ENCODE data around the gene RAB28. TPM values are rescaled to one million over a fixed set of nuclear protein-coding genes. Genes with fewer than 3 reads are reported as not detected.
A peak's percentile ranks its signal among the peaks of the same experiment; 100 is the strongest.

RAB28 gene
- total RNA-seq, 1 donor from 2014 or later = 30.7 TPM

DNA sequence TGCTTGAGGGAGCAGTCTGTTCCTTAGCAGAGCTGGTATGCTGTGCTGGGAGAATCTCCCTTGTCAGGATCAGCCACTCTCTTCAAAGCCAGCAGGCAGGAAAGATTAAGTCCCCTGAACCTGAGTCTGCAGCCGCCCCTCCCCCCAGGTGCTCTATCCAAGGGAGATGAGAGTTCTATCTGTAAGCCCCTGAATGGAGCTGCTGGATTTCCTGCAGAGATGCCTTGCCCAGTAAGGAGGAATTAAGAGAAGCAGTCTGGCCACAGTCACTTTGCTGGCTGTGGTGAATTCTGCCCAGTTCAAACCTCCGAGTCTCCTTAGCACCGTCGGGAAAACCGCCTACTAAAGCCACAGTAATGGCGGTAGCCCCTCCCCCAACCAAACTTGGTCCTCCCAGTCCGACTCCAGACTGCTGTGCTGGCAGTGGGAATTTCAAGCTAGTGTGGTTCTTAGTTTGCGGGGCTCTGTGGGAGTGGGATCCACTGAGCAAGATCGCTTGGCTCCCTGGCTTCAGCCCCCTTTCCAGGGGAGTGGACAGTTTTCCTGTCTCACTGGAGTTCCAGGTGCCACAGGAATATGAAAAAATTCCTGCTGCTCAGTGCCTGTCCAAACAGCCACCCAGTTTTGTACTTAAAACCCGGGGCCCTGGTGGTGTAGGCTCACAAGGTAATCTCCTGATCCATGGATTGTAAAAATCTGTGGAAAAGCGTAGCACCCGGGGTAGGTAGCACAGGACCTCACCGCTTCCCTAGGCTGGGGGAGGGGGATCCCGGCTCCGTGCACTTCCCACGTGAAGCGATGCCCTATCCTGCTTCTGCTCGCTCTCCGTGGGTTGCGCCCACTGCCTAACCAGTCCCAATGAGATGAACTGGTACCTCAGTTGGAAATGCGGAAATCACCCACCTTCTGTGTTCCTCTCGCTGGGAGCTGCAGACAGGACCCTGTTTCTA is 38.0 kb downstream of the RAB28 start:
- TF ChIP-seq, protein P1, sequence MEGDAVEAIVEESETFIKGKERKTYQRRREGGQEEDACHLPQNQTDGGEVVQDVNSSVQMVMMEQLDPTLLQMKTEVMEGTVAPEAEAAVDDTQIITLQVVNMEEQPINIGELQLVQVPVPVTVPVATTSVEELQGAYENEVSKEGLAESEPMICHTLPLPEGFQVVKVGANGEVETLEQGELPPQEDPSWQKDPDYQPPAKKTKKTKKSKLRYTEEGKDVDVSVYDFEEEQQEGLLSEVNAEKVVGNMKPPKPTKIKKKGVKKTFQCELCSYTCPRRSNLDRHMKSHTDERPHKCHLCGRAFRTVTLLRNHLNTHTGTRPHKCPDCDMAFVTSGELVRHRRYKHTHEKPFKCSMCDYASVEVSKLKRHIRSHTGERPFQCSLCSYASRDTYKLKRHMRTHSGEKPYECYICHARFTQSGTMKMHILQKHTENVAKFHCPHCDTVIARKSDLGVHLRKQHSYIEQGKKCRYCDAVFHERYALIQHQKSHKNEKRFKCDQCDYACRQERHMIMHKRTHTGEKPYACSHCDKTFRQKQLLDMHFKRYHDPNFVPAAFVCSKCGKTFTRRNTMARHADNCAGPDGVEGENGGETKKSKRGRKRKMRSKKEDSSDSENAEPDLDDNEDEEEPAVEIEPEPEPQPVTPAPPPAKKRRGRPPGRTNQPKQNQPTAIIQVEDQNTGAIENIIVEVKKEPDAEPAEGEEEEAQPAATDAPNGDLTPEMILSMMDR (conservative IDR thresholded peaks at IDR 0.05) = no peak
- peaks cover 27% of the 10 kb centered on the region for H3K36me3 Mint-ChIP-seq (ENCODE audit: low read depth)
- peaks cover 5% of the 10 kb centered on the region for H3K4me1 Mint-ChIP-seq
- H3K4me3 Mint-ChIP-seq = no peak overlapping the region
- no peaks in the 10 kb centered on the region for H3K27me3 Mint-ChIP-seq (ENCODE audit: low read depth)
- DNase-seq (ENCODE audit: low read depth, low spot score) = no peak
- H3K9me3 Mint-ChIP-seq = peaks cover 13% of the 10 kb centered on the region
- no peak overlapping the region for H3K27ac Mint-ChIP-seq (ENCODE audit: unreplicated experiment)

DNA sequence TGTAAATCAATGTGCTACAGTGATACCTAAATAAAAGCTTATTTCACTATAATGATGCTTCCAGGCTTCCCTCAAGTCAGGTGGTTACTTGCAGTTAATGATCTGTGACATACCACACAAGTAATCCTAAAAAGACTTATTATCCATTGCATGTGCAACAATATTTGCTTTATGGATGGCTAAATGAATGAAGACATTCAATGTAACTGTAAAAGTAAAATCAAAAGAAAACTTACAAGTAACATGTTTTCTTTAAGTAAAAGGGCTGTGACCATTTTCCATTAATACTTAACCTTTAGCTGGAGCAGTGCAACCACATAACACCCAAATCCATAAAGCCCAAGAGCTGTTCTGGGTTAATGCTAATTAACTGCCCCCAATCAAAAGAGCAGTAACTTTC is 42.6 kb downstream of the RAB28 start:
- peaks cover 51% of the 10 kb centered on the region for H3K36me3 Mint-ChIP-seq (ENCODE audit: low read depth)
- TF ChIP-seq, protein P1 (conservative IDR thresholded peaks at IDR 0.05) = no peak

DNA sequence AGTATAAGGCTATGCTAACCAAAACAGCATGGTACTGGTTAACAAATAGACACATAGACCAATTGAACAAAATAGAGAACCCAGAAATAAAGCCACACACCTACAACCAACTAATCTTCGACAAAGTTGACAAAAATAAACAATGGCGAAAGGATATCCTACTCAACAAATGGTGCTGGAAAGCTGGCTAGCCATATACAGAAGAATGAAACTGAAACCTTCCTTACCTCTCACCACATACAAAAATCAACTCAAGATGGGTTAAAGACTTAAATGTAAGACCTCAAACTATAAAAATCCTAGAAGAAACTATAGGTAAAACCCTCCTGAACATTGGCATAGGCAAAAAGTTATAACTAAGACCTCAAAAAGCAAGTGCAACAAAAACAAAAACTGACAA is 47.2 kb downstream of the RAB28 start:
- H3K27ac Mint-ChIP-seq (ENCODE audit: unreplicated experiment) = no peak overlapping the region
- H3K27me3 Mint-ChIP-seq (ENCODE audit: low read depth) = no peaks in the 10 kb centered on the region
- H3K4me3 Mint-ChIP-seq = no peak overlapping the region
- no peak for DNase-seq (ENCODE audit: low read depth, low spot score)
- TF ChIP-seq, protein P1 (conservative IDR thresholded peaks at IDR 0.05) = no peak
- peaks cover 20% of the 10 kb centered on the region for H3K9me3 Mint-ChIP-seq
- H3K36me3 Mint-ChIP-seq (ENCODE audit: low read depth) = peaks cover 64% of the 10 kb centered on the region
- H3K4me1 Mint-ChIP-seq = peaks cover 15% of the 10 kb centered on the region

More for the DNA sequence above, 42.6 kb downstream of the RAB28 start:
- no peak overlapping the region for H3K27ac Mint-ChIP-seq (ENCODE audit: unreplicated experiment)
- H3K4me1 Mint-ChIP-seq = peaks cover under 1% of the 10 kb centered on the region
- no peak overlapping the region for H3K4me3 Mint-ChIP-seq
- peaks cover 26% of the 10 kb centered on the region for H3K9me3 Mint-ChIP-seq
- DNase-seq (ENCODE audit: low read depth, low spot score) = no peak
- no peaks in the 10 kb centered on the region for H3K27me3 Mint-ChIP-seq (ENCODE audit: low read depth)

DNA sequence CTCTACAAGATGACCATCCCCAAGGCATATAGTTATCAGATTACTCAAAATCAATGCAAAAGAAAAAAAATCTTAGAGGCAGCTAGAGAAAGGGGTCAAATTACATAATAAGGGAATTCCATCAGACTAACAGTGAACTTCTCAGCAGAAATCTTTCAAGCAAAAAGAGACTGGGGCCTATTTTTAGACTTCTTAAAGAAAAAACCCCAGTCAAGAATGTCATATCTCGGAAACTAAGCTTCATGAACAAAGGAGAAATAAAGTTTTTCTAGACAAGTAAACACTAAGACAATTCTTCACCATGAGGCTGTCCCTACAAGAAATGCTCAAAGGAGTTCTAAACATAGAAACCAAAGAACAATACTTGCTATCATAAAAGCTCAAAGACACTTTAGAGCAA is 51.7 kb downstream of the RAB28 start:
- DNase-seq (ENCODE audit: low read depth, low spot score) = no peak
- Mint-ChIP-seq H3K9me3 (peaks cover 19% of the 10 kb centered on the region), H3K4me3 (peak overlapping the region; percentile 28), H3K4me1 (peaks cover 38% of the 10 kb centered on the region), H3K27ac (ENCODE audit: unreplicated experiment) (peak overlapping the region; percentile 65), H3K36me3 (ENCODE audit: low read depth) (peaks cover 65% of the 10 kb centered on the region), H3K27me3 (ENCODE audit: low read depth) (no peaks in the 10 kb centered on the region)
- TF ChIP-seq, protein P1 (conservative IDR thresholded peaks at IDR 0.05) = no peak

DNA sequence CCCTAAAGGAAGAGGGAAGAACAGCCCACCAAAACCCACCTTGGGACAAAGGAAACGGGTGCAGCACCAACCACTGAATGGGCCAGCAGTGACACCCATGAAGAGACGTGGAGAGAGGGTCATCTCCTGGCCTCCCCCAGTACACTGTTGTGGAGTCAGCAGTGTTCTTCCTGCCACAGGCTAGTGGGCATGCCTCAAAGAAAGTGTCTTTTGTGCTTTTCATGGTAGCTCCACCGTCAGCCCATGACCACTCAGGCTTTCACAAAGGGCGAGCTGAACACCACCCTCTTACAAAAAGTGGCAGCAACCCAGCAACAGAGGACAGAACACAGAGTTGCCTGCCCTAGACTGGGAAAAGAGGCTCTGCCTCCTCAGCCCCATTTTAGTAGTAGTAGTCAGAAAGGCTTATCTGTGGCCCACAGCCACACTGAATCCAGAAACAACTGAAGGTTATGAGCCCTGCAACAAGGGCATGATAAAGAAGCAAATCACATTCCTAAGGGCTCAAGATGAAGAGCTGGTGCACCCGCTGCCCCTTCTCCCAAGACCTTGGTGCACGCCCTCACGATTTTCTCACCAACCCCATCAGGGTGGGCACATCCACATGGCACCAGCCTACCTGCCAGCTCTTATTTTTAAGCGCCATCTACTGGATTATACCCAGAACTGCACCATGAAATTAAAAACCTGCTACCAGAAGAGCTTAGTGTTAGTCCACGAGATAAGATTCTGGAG is 53.1 kb downstream of the RAB28 start:
- H3K27ac Mint-ChIP-seq (ENCODE audit: unreplicated experiment) = no peak overlapping the region
- TF ChIP-seq, protein P1 (conservative IDR thresholded peaks at IDR 0.05) = peak; percentile 41
- no peak for DNase-seq (ENCODE audit: low read depth, low spot score)
- peaks cover 42% of the 10 kb centered on the region for H3K4me1 Mint-ChIP-seq
- H3K9me3 Mint-ChIP-seq = peaks cover 12% of the 10 kb centered on the region
- no peak overlapping the region for H3K4me3 Mint-ChIP-seq
- peaks cover 53% of the 10 kb centered on the region for H3K36me3 Mint-ChIP-seq (ENCODE audit: low read depth)
- H3K27me3 Mint-ChIP-seq (ENCODE audit: low read depth) = no peaks in the 10 kb centered on the region
